Mesodermal cell (in vitro differentiated cells): ENCODE measurements around the gene ADARB2.
"Not testable (repeated sequence)": the region's sequence is repeated elsewhere in the genome, so short reads cannot be mapped to it uniquely, and the experiment has no call there.

Source experiments
- H3K27ac ChIP-seq: 2 replicates; pipeline ENCODE4 v1.7.0; 2013; ENCODE audit warnings: mild to moderate bottlenecking, low read depth, low read length, moderate library complexity; ENCODE audit not compliant: severe bottlenecking
- H3K36me3 ChIP-seq: 2 replicates; pipeline ENCODE4 v1.7.1; 2013; ENCODE audit warnings: mild to moderate bottlenecking, low read length, moderate library complexity; ENCODE audit not compliant: control insufficient read depth, insufficient read depth
- H3K4me1 ChIP-seq: one replicate; pipeline ENCODE4 v1.7.1; 2013; ENCODE audit warnings: mild to moderate bottlenecking, low read length; ENCODE audit not compliant: insufficient read depth, control insufficient read depth, poor library complexity, severe bottlenecking
- H3K4me3 ChIP-seq: 2 replicates; pipeline ENCODE4 v1.7.0; 2013; ENCODE audit warnings: low read length, control low read depth, mild to moderate bottlenecking; ENCODE audit not compliant: insufficient read depth, poor library complexity, severe bottlenecking; ENCODE audit errors: extremely low read depth
- H3K9me3 ChIP-seq: 2 replicates; pipeline ENCODE4 v1.7.1; 2013; ENCODE audit warnings: mild to moderate bottlenecking, low read length, moderate library complexity; ENCODE audit not compliant: control insufficient read depth
- WGBS, 2 experiments: methylation state at CpG; one replicate each; pipeline ENCODE4 v1.1.5; 2013; ENCODE audit warnings: missing lambda C conversion rate in 2 of 2; ENCODE audit not compliant: insufficient coverage in 2 of 2; 5-methylcytosine and 5-hydroxymethylcytosine counted together

The ADARB2 gene

GRCh38 chr10:1629326-1630198 is 107.8 kb downstream of the ADARB2 start:
- Histone ChIP-seq H3K9me3 (no peaks in the 10 kb centered on the region), H3K4me3 (no peak overlapping the region), H3K27ac (no peak overlapping the region), H3K36me3 (no peaks in the 10 kb centered on the region), H3K4me1 (no peaks in the 10 kb centered on the region)
- WGBS, 2 experiments, result 73 to 76% methylated on average over 8 to 9 of the region's 18 CpGs

DNA sequence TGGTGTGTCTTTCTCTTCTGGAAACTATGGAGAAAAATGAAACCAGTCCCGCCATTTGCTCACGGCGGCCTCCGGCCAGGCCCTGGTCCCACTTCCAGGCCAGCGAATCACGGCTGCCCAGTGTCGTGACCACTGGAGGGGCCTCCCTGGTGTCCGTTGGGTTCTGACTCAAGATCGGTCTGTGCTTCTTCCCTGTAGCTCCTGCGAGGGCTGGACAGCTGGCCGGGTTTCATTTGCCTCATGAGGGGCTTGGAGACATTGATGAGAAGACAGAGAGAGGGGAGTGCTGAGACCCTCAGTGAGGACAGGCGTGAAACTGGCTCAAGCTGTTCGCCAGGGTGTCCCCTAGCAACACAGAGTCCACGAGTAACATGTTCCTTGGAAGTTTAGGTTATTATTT is 108.6 kb downstream of the ADARB2 start:
- no peaks in the 10 kb centered on the region for H3K9me3 ChIP-seq
- H3K27ac ChIP-seq, result no peak overlapping the region
- WGBS, 2 experiments, result 92 to 94% methylated on average over 11 to 13 of the region's 14 CpGs
- no peaks in the 10 kb centered on the region for H3K36me3 ChIP-seq
- H3K4me1 ChIP-seq, result no peaks in the 10 kb centered on the region
- H3K4me3 ChIP-seq, result no peak overlapping the region

DNA sequence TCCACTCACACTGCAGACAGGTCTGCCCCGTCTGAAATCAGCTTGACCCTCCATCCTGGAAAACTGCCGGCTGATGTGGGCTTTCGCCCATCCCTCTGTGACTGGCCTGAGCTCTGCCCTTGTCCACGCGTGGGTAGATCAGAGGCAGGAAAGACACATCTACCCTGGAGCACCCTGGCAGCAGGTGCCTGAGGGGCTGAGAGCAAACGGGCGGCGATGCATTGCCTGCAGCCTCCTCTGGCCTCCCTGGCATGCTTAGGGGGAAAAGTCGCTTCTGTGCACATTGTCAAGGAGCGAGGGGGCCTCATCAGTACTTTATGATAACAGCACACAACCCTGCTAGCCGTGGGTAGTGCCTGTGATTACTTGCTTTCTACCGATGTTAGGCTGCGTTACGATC is 109.4 kb downstream of the ADARB2 start:
- WGBS, 2 experiments, result 69 to 75% methylated on average over 10 to 11 of the region's 14 CpGs
- Histone ChIP-seq H3K36me3 (no peaks in the 10 kb centered on the region), H3K4me1 (no peaks in the 10 kb centered on the region), H3K9me3 (no peaks in the 10 kb centered on the region), H3K4me3 (no peak overlapping the region), H3K27ac (no peak overlapping the region)

DNA sequence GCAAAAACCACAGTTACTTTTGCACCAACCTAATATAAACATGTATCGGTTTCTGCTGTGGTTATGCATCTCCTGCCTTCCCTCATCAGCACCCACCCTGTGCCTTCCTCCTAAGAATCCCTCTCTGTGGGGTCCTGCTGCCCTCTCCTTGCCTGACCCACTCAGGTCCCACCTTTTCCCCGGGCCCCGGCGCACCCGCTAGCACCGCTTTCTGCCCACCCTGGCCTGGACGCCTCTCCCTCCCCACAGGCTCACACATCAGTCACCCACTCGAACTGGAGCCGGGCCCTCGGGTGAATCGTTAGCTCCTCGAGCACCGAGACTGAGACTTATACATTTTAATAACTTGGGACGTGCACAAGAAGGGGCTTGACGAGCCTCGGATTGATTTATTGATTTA is 110.5 kb downstream of the ADARB2 start:
- Histone ChIP-seq H3K36me3 (no peaks in the 10 kb centered on the region), H3K4me3 (no peak overlapping the region), H3K27ac (no peak overlapping the region), H3K4me1 (no peaks in the 10 kb centered on the region), H3K9me3 (no peaks in the 10 kb centered on the region)
- WGBS, 2 experiments, result 85 to 93% methylated on average over 12 to 16 of the region's 16 CpGs

DNA sequence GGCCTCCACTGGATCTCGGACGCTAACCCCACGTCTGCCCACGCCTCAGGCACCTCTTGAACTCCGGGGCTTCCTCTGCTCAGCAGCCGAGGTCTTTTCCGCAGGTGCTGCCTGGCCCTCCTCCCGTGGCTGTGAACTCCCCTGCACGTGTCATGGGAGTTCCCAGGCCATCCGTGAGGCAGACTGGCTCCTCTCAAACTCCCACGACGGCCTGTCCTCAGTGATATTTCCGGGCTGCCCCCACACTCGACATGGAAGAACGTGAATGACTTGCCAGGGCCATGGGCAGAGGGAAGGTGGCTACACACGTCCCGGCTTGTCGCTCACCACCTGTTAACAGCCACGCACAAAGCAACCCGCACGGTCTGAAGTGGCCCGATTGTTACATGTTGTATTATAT is 110.9 kb downstream of the ADARB2 start:
- Histone ChIP-seq H3K36me3 (no peaks in the 10 kb centered on the region), H3K4me1 (no peaks in the 10 kb centered on the region), H3K27ac (no peak overlapping the region), H3K4me3 (no peak overlapping the region), H3K9me3 (no peaks in the 10 kb centered on the region)
- WGBS, 2 experiments, result 88 to 89% methylated on average over 12 to 18 of the region's 22 CpGs

DNA sequence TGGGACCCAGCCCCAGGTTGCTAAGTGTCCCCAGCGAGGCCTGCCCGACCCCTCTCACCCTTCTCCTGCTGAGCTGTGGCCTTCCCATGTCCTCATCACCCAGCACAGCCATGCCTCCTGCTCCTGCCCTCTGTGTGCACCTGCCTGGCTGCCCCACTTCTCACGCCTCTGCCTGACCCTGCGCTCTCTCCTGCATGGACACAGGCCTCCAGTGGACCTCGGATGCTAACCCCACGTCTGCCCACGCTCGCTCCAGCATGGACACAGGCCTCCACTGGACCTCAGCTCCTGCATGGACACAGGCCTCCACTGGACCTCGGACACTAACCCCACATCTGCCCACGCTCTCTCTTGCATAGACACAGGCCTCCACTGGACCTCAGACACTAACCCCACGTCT is 111.6 kb downstream of the ADARB2 start:
- 87 to 93% methylated on average over 9 to 10 of the region's 11 CpGs for WGBS, 2 experiments
- H3K36me3 ChIP-seq, result no peaks in the 10 kb centered on the region
- H3K9me3 ChIP-seq, result no peaks in the 10 kb centered on the region
- H3K4me3 ChIP-seq, result no peak overlapping the region
- H3K27ac ChIP-seq, result no peak overlapping the region
- no peaks in the 10 kb centered on the region for H3K4me1 ChIP-seq

GRCh38 chr10:1625079-1625478 is 112.2 kb downstream of the ADARB2 start:
- no peak overlapping the region for H3K27ac ChIP-seq
- H3K4me1 ChIP-seq, result no peaks in the 10 kb centered on the region
- no peaks in the 10 kb centered on the region for H3K9me3 ChIP-seq
- WGBS, 2 experiments, result 90 to 91% methylated on average over 7 to 9 of the region's 9 CpGs
- H3K4me3 ChIP-seq, result no peak overlapping the region
- no peaks in the 10 kb centered on the region for H3K36me3 ChIP-seq

- WGBS, 2 experiments, result 89 to 91% methylated on average over 4 to 9 of the region's 12 CpGs
- H3K4me3 ChIP-seq, result no peak overlapping the region
- no peaks in the 10 kb centered on the region for H3K4me1 ChIP-seq
- no peaks in the 10 kb centered on the region for H3K36me3 ChIP-seq
- H3K27ac ChIP-seq, result no peak overlapping the region
- H3K9me3 ChIP-seq, result peaks cover 3% of the 10 kb centered on the region
Measured at GRCh38 chr10:1624240-1624639, 113.1 kb downstream of the ADARB2 start.

DNA sequence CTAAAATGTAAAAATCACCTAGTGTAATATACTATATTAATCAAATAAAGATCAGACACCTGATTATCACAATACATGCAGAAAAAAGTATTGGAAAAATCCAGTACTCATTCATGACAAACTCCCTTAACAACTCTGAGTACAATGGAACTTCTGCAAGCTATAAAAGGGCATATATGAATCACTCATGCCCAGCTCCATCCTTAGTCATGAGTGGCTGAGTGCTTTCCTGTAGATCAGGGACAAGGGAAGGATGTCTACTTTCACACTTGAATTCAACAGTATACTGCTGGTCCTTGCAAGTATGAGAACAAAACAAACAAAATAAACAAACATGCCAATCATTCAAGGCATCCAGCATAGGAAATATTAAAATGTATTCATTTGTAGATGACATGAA is 116.5 kb downstream of the ADARB2 start:
- H3K9me3 ChIP-seq, result peaks cover 4% of the 10 kb centered on the region
- H3K4me1 ChIP-seq, result no peaks in the 10 kb centered on the region
- H3K27ac ChIP-seq, result no peak overlapping the region
- H3K36me3 ChIP-seq, result no peaks in the 10 kb centered on the region
- H3K4me3 ChIP-seq, result no peak overlapping the region

- H3K4me1 ChIP-seq, H3K36me3 ChIP-seq, H3K4me3 ChIP-seq, H3K9me3 ChIP-seq: not testable (repeated sequence)
- 37 to 45% methylated on average over 5 of the region's 13 CpGs for WGBS, 2 experiments
- H3K27ac ChIP-seq, result peak overlapping the region; percentile 93
Measured at GRCh38 chr10:1617376-1618317, 119.7 kb downstream of the ADARB2 start.

DNA sequence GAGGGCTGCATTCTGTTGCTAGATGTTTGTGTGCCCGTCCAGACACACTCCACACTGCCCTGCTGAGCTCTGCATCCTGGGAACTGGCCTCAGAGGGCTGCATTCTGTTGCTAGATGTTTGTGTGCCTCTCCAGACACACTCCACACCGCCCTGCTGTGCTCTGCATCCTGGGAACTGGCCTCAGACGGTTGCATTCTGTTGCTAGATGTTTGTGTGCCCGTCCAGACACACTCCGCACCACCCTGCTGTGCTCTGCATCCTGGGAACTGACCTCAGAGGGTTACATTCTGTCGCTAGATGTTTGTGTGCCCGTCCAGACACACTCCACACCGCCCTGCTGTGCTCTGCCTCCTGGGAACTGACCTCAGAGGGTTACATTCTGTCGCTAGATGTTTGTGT is 120.6 kb downstream of the ADARB2 start:
- not testable (repeated sequence) for H3K4me1 ChIP-seq, H3K9me3 ChIP-seq, H3K36me3 ChIP-seq, H3K4me3 ChIP-seq
- 61 to 62% methylated on average over 7 to 9 of the region's 9 CpGs for WGBS, 2 experiments
- H3K27ac ChIP-seq, result peak overlapping the region; percentile 93
